HEK293 (cell line): ENCODE data around the gene AK9.

Experiments used
- CTCF ChIA-PET: fragments of 350-600 bp; formaldehyde crosslinking; extraction: SDS; loops from one replicate; lab custom pipeline; 2021; ENCODE audit warnings: antibody characterized with exemption; lab: Yijun Ruan, JAX
- POLR2A ChIA-PET: fragments of 300-600 bp; formaldehyde crosslinking; extraction: SDS; loops from one replicate; lab custom pipeline; 2020; ENCODE audit warnings: antibody characterized with exemption, inconsistent platforms; lab: Yijun Ruan, JAX
- H3K27ac ChIP-seq: fragments of 200-500 bp; sonication (Bioruptor generic); 2 replicates; pipeline ENCODE4 v1.5.1; 2014; ENCODE audit warnings: low read depth, low read length, control low read depth, inconsistent platforms; ENCODE audit errors: extremely low read depth
- H3K36me3 ChIP-seq, 2 experiments: fragments of 200-500 bp in 1 of 2; sonication (Bioruptor generic) in 1 of 2; 1 replicate in 1 of 2; 2 replicates in 1 of 2; pipeline ENCODE4 v1.5.1; 2014 to 2017; ENCODE audit warnings: inconsistent platforms in 2 of 2, low read length in 2 of 2; ENCODE audit not compliant: control insufficient read depth in 2 of 2, insufficient read depth in 1 of 2
- H3K4me1 ChIP-seq: fragments of 200-500 bp; sonication (Bioruptor generic); 2 replicates; pipeline ENCODE4 v1.5.1; 2014; ENCODE audit warnings: mild to moderate bottlenecking, low read length, inconsistent platforms; ENCODE audit not compliant: control insufficient read depth, insufficient read depth
- H3K4me3 ChIP-seq: 2 replicates; pipeline ENCODE4 v1.5.1; 2011; ENCODE audit warnings: low read depth, mild to moderate bottlenecking, control low read depth, low read length, moderate library complexity
- H3K9me3 ChIP-seq: fragments of 200-500 bp; sonication (Bioruptor generic); 2 replicates; pipeline ENCODE4 v1.5.1; 2014; ENCODE audit warnings: low read depth, low read length, inconsistent platforms; ENCODE audit not compliant: control insufficient read depth, insufficient read depth
- ATF2 ChIP-seq: fragments of 450-650 bp; formaldehyde crosslinking; IDR thresholded peaks from 2 replicates; pipeline ENCODE4 v1.5.1; 2016; ENCODE audit warnings: missing biosample characterization, missing genetic modification characterization, low read depth
- GLIS2 ChIP-seq: fragments of 450-650 bp; formaldehyde crosslinking; IDR thresholded peaks from 2 replicates; pipeline ENCODE4 v1.5.1; 2016; ENCODE audit warnings: missing biosample characterization, missing genetic modification characterization
- KLF1 ChIP-seq: fragments of 450-650 bp; formaldehyde crosslinking; IDR thresholded peaks from 2 replicates; pipeline ENCODE4 v1.5.1; 2016; ENCODE audit warnings: missing biosample characterization, missing genetic modification characterization
- KLF17 ChIP-seq: fragments of 450-650 bp; formaldehyde crosslinking; IDR thresholded peaks from 2 replicates; pipeline ENCODE4 v1.5.1; 2016; ENCODE audit warnings: missing biosample characterization, missing genetic modification characterization
- MYNN ChIP-seq: fragments of 450-650 bp; formaldehyde crosslinking; IDR thresholded peaks from 2 replicates; pipeline ENCODE4 v1.5.1; 2016; ENCODE audit warnings: missing biosample characterization, missing genetic modification characterization, borderline replicate concordance
- YY2 ChIP-seq: fragments of 450-650 bp; formaldehyde crosslinking; IDR thresholded peaks from 2 replicates; pipeline ENCODE4 v1.5.1; 2016; ENCODE audit warnings: missing biosample characterization, missing genetic modification characterization
- ZBTB26 ChIP-seq: fragments of 450-650 bp; formaldehyde crosslinking; optimal IDR thresholded peaks from 2 replicates; pipeline ENCODE3; 2016; ENCODE audit warnings: missing biosample characterization, mild to moderate bottlenecking, missing genetic modification characterization
- ZNF132 ChIP-seq: fragments of 450-650 bp; formaldehyde crosslinking; IDR thresholded peaks from 2 replicates; pipeline ENCODE4 v1.5.1; 2017; ENCODE audit warnings: missing biosample characterization, missing genetic modification characterization, borderline replicate concordance
- ZNF157 ChIP-seq: fragments of 450-650 bp; formaldehyde crosslinking; IDR thresholded peaks from 2 replicates; pipeline ENCODE4 v1.5.1; 2016; ENCODE audit warnings: missing biosample characterization, missing genetic modification characterization
- ZNF175 ChIP-seq: fragments of 450-650 bp; formaldehyde crosslinking; IDR thresholded peaks from 2 replicates; pipeline ENCODE4 v1.5.1; 2016; ENCODE audit warnings: missing biosample characterization, missing genetic modification characterization
- ZNF184 ChIP-seq: fragments of 450-650 bp; IDR thresholded peaks from 2 replicates; pipeline ENCODE4 v1.5.1; 2018; ENCODE audit warnings: missing biosample characterization, mild to moderate bottlenecking, missing genetic modification characterization
- ZNF2 ChIP-seq: fragments of 450-650 bp; formaldehyde crosslinking; IDR thresholded peaks from 2 replicates; pipeline ENCODE4 v1.5.1; 2016; ENCODE audit warnings: missing biosample characterization, missing genetic modification characterization
- ZNF248 ChIP-seq: fragments of 450-650 bp; formaldehyde crosslinking; IDR thresholded peaks from 2 replicates; pipeline ENCODE4 v1.5.1; 2017; ENCODE audit warnings: missing biosample characterization, missing genetic modification characterization
- ZNF335 ChIP-seq: fragments of 450-650 bp; formaldehyde crosslinking; conservative IDR thresholded peaks from 2 replicates; pipeline ENCODE4 v1.5.1; 2016; ENCODE audit warnings: missing biosample characterization, missing genetic modification characterization
- ZNF394 ChIP-seq: fragments of 450-650 bp; formaldehyde crosslinking; IDR thresholded peaks from 2 replicates; pipeline ENCODE4 v1.5.1; 2016; ENCODE audit warnings: missing biosample characterization, missing genetic modification characterization, mild to moderate bottlenecking, moderate library complexity, borderline replicate concordance
- ZNF501 ChIP-seq: fragments of 450-650 bp; formaldehyde crosslinking; IDR thresholded peaks from 2 replicates; pipeline ENCODE4 v1.5.1; 2016; ENCODE audit warnings: missing biosample characterization, missing genetic modification characterization
- ZNF645 ChIP-seq: fragments of 450-650 bp; formaldehyde crosslinking; IDR thresholded peaks from 2 replicates; pipeline ENCODE4; 2016; ENCODE audit warnings: missing biosample characterization, missing genetic modification characterization
- ZNF664 ChIP-seq: fragments of 450-650 bp; formaldehyde crosslinking; IDR thresholded peaks from 2 replicates; pipeline ENCODE4 v1.5.1; 2016; ENCODE audit warnings: missing biosample characterization, missing genetic modification characterization
- ZNF843 ChIP-seq: fragments of 450-650 bp; formaldehyde crosslinking; IDR thresholded peaks from 2 replicates; pipeline ENCODE4 v1.5.1; 2016; ENCODE audit warnings: missing biosample characterization, missing genetic modification characterization
- ZSCAN23 ChIP-seq: fragments of 450-650 bp; formaldehyde crosslinking; IDR thresholded peaks from 2 replicates; pipeline ENCODE4 v1.5.1; 2016; ENCODE audit warnings: missing biosample characterization, missing genetic modification characterization
- ZSCAN30 ChIP-seq: fragments of 450-650 bp; IDR thresholded peaks from 2 replicates; pipeline ENCODE4 v1.5.1; 2018; ENCODE audit warnings: missing biosample characterization, mild to moderate bottlenecking, missing genetic modification characterization, moderate library complexity
- TF ChIP-seq, protein P1 (sequence below): fragments of 450-650 bp; formaldehyde crosslinking; IDR thresholded peaks from 2 replicates; pipeline ENCODE4 v1.5.1; 2016; ENCODE audit warnings: missing biosample characterization, missing genetic modification characterization, borderline replicate concordance
- TF ChIP-seq, protein P2 (sequence below): IDR thresholded peaks from 2 replicates; pipeline ENCODE4 v1.6.1; 2011; ENCODE audit warnings: mild to moderate bottlenecking, low read depth, low read length, borderline replicate concordance

Gene AK9

DNA sequence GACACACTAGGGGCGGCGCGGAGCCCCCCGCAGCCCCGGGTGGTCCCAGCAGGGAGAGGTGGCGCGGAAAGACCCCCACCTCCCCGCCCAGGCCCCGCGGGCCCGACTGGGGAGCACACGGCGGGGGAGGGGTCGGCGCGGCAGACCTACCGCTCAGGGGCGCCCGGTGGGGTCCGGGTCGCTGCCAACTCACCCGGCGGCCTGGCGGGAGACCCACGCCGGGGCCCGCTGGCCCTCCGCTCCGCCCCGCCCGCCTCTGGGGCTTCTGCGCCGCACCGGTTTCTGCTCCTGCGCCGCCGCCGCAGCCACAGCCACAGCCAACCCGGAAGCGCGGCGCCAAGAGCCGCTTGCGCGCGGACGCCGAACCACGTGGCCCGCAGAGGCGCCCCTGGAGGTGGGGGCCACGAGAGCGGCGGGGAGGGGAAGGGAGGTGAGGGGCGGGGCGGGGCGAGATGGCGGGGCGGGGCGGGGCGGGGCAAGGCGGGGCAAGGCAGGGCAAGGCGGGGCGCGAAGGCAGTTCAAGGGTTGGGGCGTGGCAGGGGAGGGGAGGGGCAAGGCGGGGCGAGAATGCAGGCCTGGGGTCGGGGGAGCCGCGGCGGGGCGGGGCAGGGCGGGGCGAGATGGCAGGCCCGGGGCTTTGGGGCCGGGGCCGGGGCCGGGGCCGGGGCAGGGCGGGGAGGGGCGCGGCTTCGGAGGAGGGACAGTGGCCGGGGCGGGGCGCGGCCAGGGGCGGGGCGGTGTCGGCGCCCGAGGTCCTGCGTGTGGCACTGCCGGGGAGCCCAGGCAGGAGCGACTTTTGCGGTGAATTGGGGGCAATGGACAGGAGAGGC lies 207.9 kb downstream of the AK9 start, which contains the start of gene ZBTB24 (continued):
- no peak for TF ChIP-seq ZNF175 (tag by site-specific recombination)
- TF ChIP-seq, protein P1, sequence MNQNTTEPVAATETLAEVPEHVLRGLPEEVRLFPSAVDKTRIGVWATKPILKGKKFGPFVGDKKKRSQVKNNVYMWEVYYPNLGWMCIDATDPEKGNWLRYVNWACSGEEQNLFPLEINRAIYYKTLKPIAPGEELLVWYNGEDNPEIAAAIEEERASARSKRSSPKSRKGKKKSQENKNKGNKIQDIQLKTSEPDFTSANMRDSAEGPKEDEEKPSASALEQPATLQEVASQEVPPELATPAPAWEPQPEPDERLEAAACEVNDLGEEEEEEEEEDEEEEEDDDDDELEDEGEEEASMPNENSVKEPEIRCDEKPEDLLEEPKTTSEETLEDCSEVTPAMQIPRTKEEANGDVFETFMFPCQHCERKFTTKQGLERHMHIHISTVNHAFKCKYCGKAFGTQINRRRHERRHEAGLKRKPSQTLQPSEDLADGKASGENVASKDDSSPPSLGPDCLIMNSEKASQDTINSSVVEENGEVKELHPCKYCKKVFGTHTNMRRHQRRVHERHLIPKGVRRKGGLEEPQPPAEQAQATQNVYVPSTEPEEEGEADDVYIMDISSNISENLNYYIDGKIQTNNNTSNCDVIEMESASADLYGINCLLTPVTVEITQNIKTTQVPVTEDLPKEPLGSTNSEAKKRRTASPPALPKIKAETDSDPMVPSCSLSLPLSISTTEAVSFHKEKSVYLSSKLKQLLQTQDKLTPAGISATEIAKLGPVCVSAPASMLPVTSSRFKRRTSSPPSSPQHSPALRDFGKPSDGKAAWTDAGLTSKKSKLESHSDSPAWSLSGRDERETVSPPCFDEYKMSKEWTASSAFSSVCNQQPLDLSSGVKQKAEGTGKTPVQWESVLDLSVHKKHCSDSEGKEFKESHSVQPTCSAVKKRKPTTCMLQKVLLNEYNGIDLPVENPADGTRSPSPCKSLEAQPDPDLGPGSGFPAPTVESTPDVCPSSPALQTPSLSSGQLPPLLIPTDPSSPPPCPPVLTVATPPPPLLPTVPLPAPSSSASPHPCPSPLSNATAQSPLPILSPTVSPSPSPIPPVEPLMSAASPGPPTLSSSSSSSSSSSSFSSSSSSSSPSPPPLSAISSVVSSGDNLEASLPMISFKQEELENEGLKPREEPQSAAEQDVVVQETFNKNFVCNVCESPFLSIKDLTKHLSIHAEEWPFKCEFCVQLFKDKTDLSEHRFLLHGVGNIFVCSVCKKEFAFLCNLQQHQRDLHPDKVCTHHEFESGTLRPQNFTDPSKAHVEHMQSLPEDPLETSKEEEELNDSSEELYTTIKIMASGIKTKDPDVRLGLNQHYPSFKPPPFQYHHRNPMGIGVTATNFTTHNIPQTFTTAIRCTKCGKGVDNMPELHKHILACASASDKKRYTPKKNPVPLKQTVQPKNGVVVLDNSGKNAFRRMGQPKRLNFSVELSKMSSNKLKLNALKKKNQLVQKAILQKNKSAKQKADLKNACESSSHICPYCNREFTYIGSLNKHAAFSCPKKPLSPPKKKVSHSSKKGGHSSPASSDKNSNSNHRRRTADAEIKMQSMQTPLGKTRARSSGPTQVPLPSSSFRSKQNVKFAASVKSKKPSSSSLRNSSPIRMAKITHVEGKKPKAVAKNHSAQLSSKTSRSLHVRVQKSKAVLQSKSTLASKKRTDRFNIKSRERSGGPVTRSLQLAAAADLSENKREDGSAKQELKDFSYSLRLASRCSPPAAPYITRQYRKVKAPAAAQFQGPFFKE = no peak
- TF ChIP-seq ZNF2 (tag by site-specific recombination) = no peak
- TF ChIP-seq ZNF664 (tag by site-specific recombination) = no peak
- no peak for TF ChIP-seq ZNF335 (tag by site-specific recombination)
- TF ChIP-seq ZSCAN23 = no peak
- no peak for TF ChIP-seq YY2 (tag by site-specific recombination)
- no peak for TF ChIP-seq ZNF645
- TF ChIP-seq ZSCAN30 (tag by site-specific recombination) = peak; percentile 44; the same call in 1 of the 2 replicates
- TF ChIP-seq GLIS2 (tag by site-specific recombination) = peak; percentile 88
- no peak for TF ChIP-seq MYNN (tag by site-specific recombination)
- no peak for TF ChIP-seq ZNF501

GRCh38 chr6:109480993-109481480 lies 210.0 kb downstream of the AK9 start:
- peaks cover 0 to 52% of the 10 kb centered on the region in 2 experiments; a peak in 2 of 3 replicates for H3K36me3 ChIP-seq
- ChIA-PET CTCF (interaction anchor here (0.6 to 0.9 kb wide), 4 partner anchors 31 to 110 kb away, joined by 3 to 6 read pairs (median 3); no protein-coding TSS in a partner anchor), POLR2A (interaction anchor here (0.8 to 2.3 kb wide), 4 partner anchors 12 to 32 kb away, joined by 3 to 4 read pairs (median 3); no protein-coding TSS in a partner anchor)
- 0 out of 2 replicates have a peak, but pooled peaks cover 3% of the 10 kb centered on the region for H3K4me1 ChIP-seq
- no peak overlapping the region for H3K27ac ChIP-seq
- H3K9me3 ChIP-seq = no peaks in the 10 kb centered on the region
- H3K4me3 ChIP-seq = no peak overlapping the region
- TF ChIP-seq KLF1 (tag by site-specific recombination) (no peak), ZNF157 (tag by site-specific recombination) (no peak), ZNF184 (tag by site-specific recombination) (no peak), ZBTB26 (tag by site-specific recombination) (no peak), KLF17 (tag by site-specific recombination) (no peak), ZNF843 (no peak), ZNF132 (tag by site-specific recombination) (no peak), ZNF248 (tag by site-specific recombination) (no peak), ZNF394 (tag by site-specific recombination) (no peak), ATF2 (tag by site-specific recombination) (no peak)
- TF ChIP-seq, protein P2, sequence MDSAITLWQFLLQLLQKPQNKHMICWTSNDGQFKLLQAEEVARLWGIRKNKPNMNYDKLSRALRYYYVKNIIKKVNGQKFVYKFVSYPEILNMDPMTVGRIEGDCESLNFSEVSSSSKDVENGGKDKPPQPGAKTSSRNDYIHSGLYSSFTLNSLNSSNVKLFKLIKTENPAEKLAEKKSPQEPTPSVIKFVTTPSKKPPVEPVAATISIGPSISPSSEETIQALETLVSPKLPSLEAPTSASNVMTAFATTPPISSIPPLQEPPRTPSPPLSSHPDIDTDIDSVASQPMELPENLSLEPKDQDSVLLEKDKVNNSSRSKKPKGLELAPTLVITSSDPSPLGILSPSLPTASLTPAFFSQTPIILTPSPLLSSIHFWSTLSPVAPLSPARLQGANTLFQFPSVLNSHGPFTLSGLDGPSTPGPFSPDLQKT = no peak
